ENCODE measurements around the gene PGGT1B. TPM values are rescaled to one million over a fixed set of nuclear protein-coding genes. Genes with fewer than 3 reads are reported as not detected.

The PGGT1B gene
- total RNA-seq, 1 donor from 2014 or later, result 5.6 TPM

GRCh38 chr5:115246361-115246991, 16.2 kb downstream of the PGGT1B start:
- Histone ChIP-seq H3K9me3 (no peaks in the 10 kb centered on the region), H3K27ac (no peak overlapping the region), H3K27me3 (no peaks in the 10 kb centered on the region), H3K36me3 (no peaks in the 10 kb centered on the region), H3K4me1 (peaks cover 18% of the 10 kb centered on the region), H3K4me3 (no peak overlapping the region)
- TF ChIP-seq POLR2AphosphoS5 (IDR thresholded peaks at IDR 0.05; ENCODE audit: insufficient read depth in 1 of 2, low read depth in 1 of 2) (no peak), CTCF (IDR thresholded peaks at IDR 0.05) (peak in 2 of 3 experiments; percentile 35 to 54), POLR2A (IDR thresholded peaks at IDR 0.05) (no peak)
- intact Hi-C loops (cut with DNase I), result loop anchor here (10.0 kb wide), 1 partner anchor 152 kb away; no protein-coding TSS in a partner anchor
- DNase-seq (ENCODE audit: extremely low spot score in 2 of 2), result no peak

- Histone ChIP-seq H3K36me3 (peaks cover 0 to 14% of the 10 kb centered on the region in 2 donors), H3K4me3 (no peak overlapping the region), H3K27me3 (no peaks in the 10 kb centered on the region), H3K9me3 (no peaks in the 10 kb centered on the region), H3K4me1 (peaks cover 18% of the 10 kb centered on the region), H3K27ac (no peak overlapping the region)
- TF ChIP-seq POLR2AphosphoS5 (IDR thresholded peaks at IDR 0.05; ENCODE audit: insufficient read depth in 1 of 2, low read depth in 1 of 2), result no peak
- no peak for TF ChIP-seq POLR2A (IDR thresholded peaks at IDR 0.05)
- TF ChIP-seq CTCF (IDR thresholded peaks at IDR 0.05), result no peak
- no peak for DNase-seq (ENCODE audit: extremely low spot score in 2 of 2)
- intact Hi-C loops (cut with DNase I), result loop anchor here (10.0 kb wide), 1 partner anchor 149 kb away; no protein-coding TSS in a partner anchor
Observed at GRCh38 chr5:115243412-115243811, 19.3 kb downstream of the PGGT1B start.

GRCh38 chr5:115241881-115242642, 20.6 kb downstream of the PGGT1B start:
- Histone ChIP-seq H3K4me3 (no peak overlapping the region), H3K27ac (no peak overlapping the region), H3K36me3 (peaks cover 0 to 14% of the 10 kb centered on the region in 2 donors), H3K27me3 (no peaks in the 10 kb centered on the region), H3K4me1 (peaks cover 16% of the 10 kb centered on the region), H3K9me3 (no peaks in the 10 kb centered on the region)
- no peak for DNase-seq (ENCODE audit: extremely low spot score in 2 of 2)
- TF ChIP-seq POLR2A (IDR thresholded peaks at IDR 0.05) (no peak), POLR2AphosphoS5 (IDR thresholded peaks at IDR 0.05; ENCODE audit: insufficient read depth in 1 of 2, low read depth in 1 of 2) (no peak), CTCF (IDR thresholded peaks at IDR 0.05) (no peak)
- intact Hi-C loops (cut with DNase I), result loop anchor here (10.0 kb wide), 1 partner anchor 147 kb away; no protein-coding TSS in a partner anchor

- Histone ChIP-seq H3K9me3 (no peaks in the 10 kb centered on the region), H3K36me3 (peaks cover 0 to 14% of the 10 kb centered on the region in 2 donors), H3K27ac (no peak overlapping the region), H3K4me3 (no peak overlapping the region), H3K4me1 (no peaks in the 10 kb centered on the region), H3K27me3 (no peaks in the 10 kb centered on the region)
- DNase-seq (ENCODE audit: extremely low spot score in 2 of 2), result no peak
- intact Hi-C loops (cut with DNase I), result no loop called here
- TF ChIP-seq CTCF (IDR thresholded peaks at IDR 0.05), result no peak
- TF ChIP-seq POLR2AphosphoS5 (IDR thresholded peaks at IDR 0.05; ENCODE audit: insufficient read depth in 1 of 2, low read depth in 1 of 2), result no peak
- TF ChIP-seq POLR2A (IDR thresholded peaks at IDR 0.05), result no peak
Observed at GRCh38 chr5:115237066-115237465, 25.6 kb downstream of the PGGT1B start.
